Ascending aorta (tissue), 2 donors: ENCODE data around the gene ASPSCR1. TPM values are rescaled to one million over a fixed set of nuclear protein-coding genes. Genes with fewer than 3 reads are reported as not detected.
A peak's percentile ranks its signal among the peaks of the same experiment; 100 is the strongest.

Experiments used
- DNase-seq, 2 donors: peaks; one replicate each; pipeline ENCODE4 v3.0.0-alpha.2; 2019; ENCODE audit warnings: low spot score in 2 of 2
- H3K27ac ChIP-seq, 2 donors: fragments of 200-600 bp; sonication (generic); one replicate each; pipeline ENCODE4 v1.5.1; 2016 to 2017; ENCODE audit warnings: mild to moderate bottlenecking in 1 of 2
- H3K27me3 ChIP-seq: fragments of 200-600 bp; sonication (generic); one replicate; pipeline ENCODE4 v1.5.1; 2017
- H3K36me3 ChIP-seq, 2 donors: fragments of 200-600 bp; sonication (generic); one replicate each; pipeline ENCODE4 v1.5.1; 2016
- H3K4me1 ChIP-seq, 2 donors: fragments of 200-600 bp; sonication (generic); one replicate each; pipeline ENCODE4 v1.5.1; 2016 to 2017; ENCODE audit warnings: mild to moderate bottlenecking in 1 of 2
- H3K4me3 ChIP-seq, 2 donors: fragments of 200-600 bp; sonication (generic); one replicate each; pipeline ENCODE4 v1.5.1; 2016 to 2017; ENCODE audit warnings: mild to moderate bottlenecking in 1 of 2
- H3K9me3 ChIP-seq, 2 donors: fragments of 200-600 bp; sonication (generic); one replicate each; pipeline ENCODE4 v1.5.1; 2016
- CTCF ChIP-seq, 3 experiments: fragments of 200-600 bp in 2 of 3; fragments of 450-650 bp in 1 of 3; sonication (generic) in 2 of 3; IDR thresholded peaks; one replicate each; pipeline ENCODE4 v1.5.1; 2016 to 2019; ENCODE audit warnings: antibody characterized with exemption in 3 of 3, mild to moderate bottlenecking in 1 of 3, moderate library complexity in 1 of 3
- intact Hi-C: fragments of 100-400 bp; cut with DNase I; formaldehyde crosslinking; loops from one replicate; pipeline ENCODE4 v1.15.1; 2023
- total RNA-seq: library from RNA; depleted of rRNA; stranded (reverse); fragments of >200 nt; gene quantifications from one replicate; pipeline ENCODE4 v1.1.0, GENCODE V29; 2016

The ASPSCR1 gene
- total RNA-seq, 1 donor from 2014 or later = 45.1 TPM

GRCh38 chr17:82023447-82024241, 46.2 kb downstream of the ASPSCR1 start:
- intact Hi-C loops = loop anchor here (1.0 to 5.0 kb wide), 7 partner anchors 14 to 189 kb away; partner anchors contain the start of genes ARHGDIA, ASPSCR1, CCDC57 and DCXR
- H3K4me1 ChIP-seq = peaks cover 12 to 20% of the 10 kb centered on the region in 2 donors
- peak overlapping the region; percentile 89 to 94 for H3K4me3 ChIP-seq
- H3K9me3 ChIP-seq = no peaks in the 10 kb centered on the region
- H3K36me3 ChIP-seq = peaks cover 0 to 4% of the 10 kb centered on the region in 2 donors
- no peak overlapping the region for H3K27ac ChIP-seq
- DNase-seq = no peak
- no peak for TF ChIP-seq CTCF (IDR thresholded peaks at IDR 0.05)
- no peaks in the 10 kb centered on the region for H3K27me3 ChIP-seq

GRCh38 chr17:82024859-82025258, 47.4 kb downstream of the ASPSCR1 start:
- H3K9me3 ChIP-seq = no peaks in the 10 kb centered on the region
- TF ChIP-seq CTCF (IDR thresholded peaks at IDR 0.05) = no peak
- H3K27me3 ChIP-seq = no peaks in the 10 kb centered on the region
- no peak overlapping the region for H3K27ac ChIP-seq
- peaks cover 12 to 20% of the 10 kb centered on the region in 2 donors for H3K4me1 ChIP-seq
- no peak overlapping the region for H3K4me3 ChIP-seq
- no peaks in the 10 kb centered on the region for H3K36me3 ChIP-seq
- DNase-seq = no peak
- intact Hi-C loops = loop anchor here (5.0 kb wide), 3 partner anchors 113 to 187 kb away; partner anchors contain the start of genes ARHGDIA, CCDC57 and PCYT2

DNA sequence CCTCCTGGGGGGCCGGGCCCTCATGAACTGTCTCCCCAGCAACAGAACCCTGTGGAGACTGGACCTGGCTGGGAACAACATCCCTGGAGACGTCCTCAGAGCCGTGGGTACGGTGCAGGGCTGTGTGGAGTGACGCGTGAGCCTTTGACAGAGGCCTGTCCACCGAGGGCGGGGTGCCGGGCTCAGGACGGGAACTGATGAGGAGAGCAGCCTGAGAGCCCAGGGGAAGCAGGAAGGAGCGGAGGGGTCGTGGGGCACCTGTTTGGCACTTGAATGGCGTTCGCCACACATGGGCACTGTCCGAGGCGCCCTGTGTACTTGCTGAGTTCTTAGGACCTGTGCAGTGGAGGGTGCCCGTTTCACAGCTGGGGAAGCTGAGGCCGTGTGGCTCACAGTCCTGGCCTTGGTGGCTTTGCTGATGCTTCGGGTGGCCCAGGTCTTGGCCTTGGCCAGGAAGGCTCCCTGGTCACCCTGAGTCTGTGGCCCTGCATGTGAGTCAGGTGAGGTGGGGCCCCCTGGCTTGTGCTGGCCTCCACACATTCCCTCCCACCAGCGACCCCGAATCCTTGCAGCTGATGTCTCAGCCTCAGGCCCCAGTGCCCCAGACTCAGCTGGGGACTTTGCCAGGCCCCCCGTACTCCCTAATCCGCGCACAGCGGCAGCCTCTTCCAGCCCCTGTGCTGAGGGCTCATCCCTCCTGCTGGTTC, 48.1 kb downstream of the ASPSCR1 start:
- H3K4me1 ChIP-seq = peaks cover 17 to 27% of the 10 kb centered on the region in 2 donors
- intact Hi-C loops = no loop called here
- TF ChIP-seq CTCF (IDR thresholded peaks at IDR 0.05) = no peak
- H3K36me3 ChIP-seq = no peaks in the 10 kb centered on the region
- no peaks in the 10 kb centered on the region for H3K9me3 ChIP-seq
- no peaks in the 10 kb centered on the region for H3K27me3 ChIP-seq
- H3K4me3 ChIP-seq = no peak overlapping the region
- no peak overlapping the region for H3K27ac ChIP-seq
- no peak for DNase-seq

- Histone ChIP-seq H3K4me1 (peaks cover 10 to 25% of the 10 kb centered on the region in 2 donors), H3K9me3 (no peaks in the 10 kb centered on the region), H3K27ac (no peak overlapping the region), H3K36me3 (no peaks in the 10 kb centered on the region), H3K4me3 (no peak overlapping the region), H3K27me3 (peaks cover 8% of the 10 kb centered on the region)
- no peak for DNase-seq
- intact Hi-C loops = no loop called here
- TF ChIP-seq CTCF (IDR thresholded peaks at IDR 0.05) = no peak
Measured at GRCh38 chr17:82028246-82028645, 50.8 kb downstream of the ASPSCR1 start.

GRCh38 chr17:82028966-82029365, 51.5 kb downstream of the ASPSCR1 start:
- Histone ChIP-seq H3K4me1 (peaks cover 10 to 20% of the 10 kb centered on the region in 2 donors), H3K4me3 (no peak overlapping the region), H3K36me3 (no peaks in the 10 kb centered on the region), H3K27me3 (peaks cover 8% of the 10 kb centered on the region), H3K27ac (no peak overlapping the region), H3K9me3 (no peaks in the 10 kb centered on the region)
- DNase-seq = no peak
- no peak for TF ChIP-seq CTCF (IDR thresholded peaks at IDR 0.05)
- intact Hi-C loops = no loop called here
